Stimulated activated CD8-positive, alpha-beta memory T cell treated with anti-CD3 and anti-CD28 coated beads, Interleukin-4, amount 100 ng/mL, for 24 hours (primary cell): Measurements from ENCODE around the gene DNAI1.
"Not testable (repeated sequence)": the region's sequence is repeated elsewhere in the genome, so short reads cannot be mapped to it uniquely, and the experiment has no call there.

ENCODE experiments used
- DNase-seq: peaks from one replicate; pipeline ENCODE4 v3.0.0-alpha.2; 2020; ENCODE audit warnings: low read depth

DNAI1 gene

GRCh38 chr9:34451135-34451534 is 7.5 kb upstream of the DNAI1 start:
- DNase-seq = no peak

DNA sequence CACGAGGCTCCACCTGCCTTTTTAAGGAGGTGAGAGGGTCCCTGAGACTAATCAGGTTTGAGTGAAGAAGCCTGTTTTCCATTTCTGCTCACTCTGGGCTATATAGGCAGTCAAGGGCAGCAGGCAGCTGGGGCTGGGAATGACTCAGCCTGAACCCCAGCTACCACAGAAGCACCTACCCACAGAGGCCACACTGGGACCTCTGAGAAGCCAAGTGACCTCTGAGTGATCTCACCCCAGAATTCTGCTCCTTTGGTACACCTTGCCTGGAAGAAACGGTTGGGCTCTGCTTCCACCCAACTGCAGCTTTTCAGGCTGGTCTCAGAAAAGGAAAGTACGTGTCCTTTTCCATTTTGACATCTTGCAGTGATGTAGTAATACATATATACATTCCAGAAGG is 7.1 kb upstream of the DNAI1 start:
- no peak for DNase-seq

DNA sequence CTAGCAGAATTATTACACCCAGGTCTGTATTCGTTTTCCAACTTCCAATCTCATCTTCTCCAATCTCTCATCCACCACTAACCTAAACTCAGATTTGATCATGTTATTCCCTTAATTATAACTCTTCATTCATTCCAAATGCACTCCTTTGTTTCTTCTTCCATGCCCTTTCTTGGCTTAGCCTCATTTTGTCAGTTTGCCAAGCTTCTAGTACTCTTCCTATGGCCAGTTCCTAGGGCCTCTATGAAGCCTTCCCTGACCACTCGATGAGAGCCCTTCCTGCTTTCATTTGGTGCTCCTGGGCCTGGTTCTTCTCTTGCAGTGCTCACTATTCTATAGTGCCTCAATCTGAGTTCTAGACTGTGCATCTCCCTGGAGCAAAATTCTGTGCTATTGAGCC is 6.0 kb upstream of the DNAI1 start:
- no peak for DNase-seq

GRCh38 chr9:34454571-34455065 is 4.0 kb upstream of the DNAI1 start:
- DNase-seq = no peak

DNA sequence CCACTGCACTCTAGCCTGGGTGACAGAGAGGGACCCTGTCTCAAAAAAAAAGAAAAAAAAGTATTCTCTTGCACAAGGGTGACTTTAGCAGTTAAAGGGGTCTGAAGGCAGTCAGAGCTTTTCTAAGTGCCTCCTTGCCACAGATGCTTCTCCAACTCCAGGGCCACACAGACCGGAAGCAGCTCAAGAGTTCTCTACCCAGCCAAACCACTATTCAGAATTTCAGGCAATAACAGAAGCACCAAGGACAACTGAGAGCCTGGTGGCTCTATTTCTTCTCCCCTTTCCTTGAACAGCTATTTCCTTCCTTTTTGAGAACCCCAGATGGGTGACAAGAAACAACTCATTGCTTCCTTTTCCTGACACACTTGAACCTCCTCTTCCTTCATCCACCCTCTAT is 2.5 kb upstream of the DNAI1 start:
- no peak for DNase-seq

- DNase-seq = no peak
Observed at GRCh38 chr9:34456746-34457145, 1.9 kb upstream of the DNAI1 start.

DNA sequence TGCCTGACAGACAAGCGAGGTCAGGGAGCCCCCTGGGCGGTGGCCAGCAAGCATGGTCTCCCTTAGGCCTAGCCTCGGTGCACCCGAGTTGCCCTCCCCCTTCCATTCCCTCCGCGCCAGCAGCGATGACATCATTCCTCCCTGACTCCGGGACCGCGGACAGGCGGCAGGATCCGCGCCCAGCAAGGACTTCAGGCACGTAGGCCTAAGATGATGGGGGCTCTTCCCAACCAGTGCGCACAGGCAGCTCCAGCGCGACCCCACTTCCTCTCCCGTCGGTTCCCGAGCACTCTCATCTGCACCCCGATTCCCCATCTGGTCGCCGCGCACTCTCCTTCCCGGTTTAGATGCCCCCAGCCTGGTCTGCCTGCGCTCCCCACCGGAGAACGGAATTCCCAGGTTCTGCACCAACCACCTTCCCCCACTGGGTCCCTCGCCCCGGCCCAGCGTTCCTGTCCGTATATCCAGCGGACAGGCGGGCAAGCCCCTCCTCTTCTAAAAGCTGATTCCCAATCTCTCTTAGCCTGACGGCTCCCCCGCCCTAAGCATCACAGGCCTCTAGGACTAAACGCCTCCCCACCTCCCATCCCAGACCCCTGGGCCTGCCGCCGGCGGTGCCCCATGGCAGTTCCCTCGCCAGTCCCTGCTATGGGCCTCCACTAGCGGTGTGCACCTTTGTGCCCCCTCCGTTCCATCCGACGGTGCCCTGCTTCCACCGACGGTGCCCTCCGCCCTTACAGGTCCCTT is 1.2 kb upstream of the DNAI1 start:
- DNase-seq = no peak

- no peak for DNase-seq
Observed at GRCh38 chr9:34458959-34459340, 345 bp downstream of the DNAI1 start.

- DNase-seq = no peak
Observed at GRCh38 chr9:34459356-34459755, 751 bp downstream of the DNAI1 start.

DNA sequence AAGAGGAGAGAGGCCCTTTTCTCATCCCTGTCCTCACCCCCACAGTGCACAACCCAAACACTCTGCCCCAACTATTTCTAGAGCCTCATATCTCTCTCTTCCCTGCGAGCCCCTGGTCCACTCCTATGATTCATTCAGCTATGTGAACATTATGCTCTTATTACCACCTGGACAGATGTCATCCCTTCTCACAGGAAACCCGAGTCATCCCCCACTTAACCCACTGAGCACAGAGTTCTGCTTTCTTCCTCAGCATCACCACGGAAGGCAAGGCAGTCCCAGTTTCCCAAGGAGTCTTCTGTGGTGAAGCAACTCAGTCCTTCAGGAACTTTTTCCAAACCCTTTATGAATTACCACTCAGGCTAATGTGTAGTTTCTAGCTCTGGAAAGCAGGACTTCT is 1.3 kb downstream of the DNAI1 start:
- no peak for DNase-seq

DNA sequence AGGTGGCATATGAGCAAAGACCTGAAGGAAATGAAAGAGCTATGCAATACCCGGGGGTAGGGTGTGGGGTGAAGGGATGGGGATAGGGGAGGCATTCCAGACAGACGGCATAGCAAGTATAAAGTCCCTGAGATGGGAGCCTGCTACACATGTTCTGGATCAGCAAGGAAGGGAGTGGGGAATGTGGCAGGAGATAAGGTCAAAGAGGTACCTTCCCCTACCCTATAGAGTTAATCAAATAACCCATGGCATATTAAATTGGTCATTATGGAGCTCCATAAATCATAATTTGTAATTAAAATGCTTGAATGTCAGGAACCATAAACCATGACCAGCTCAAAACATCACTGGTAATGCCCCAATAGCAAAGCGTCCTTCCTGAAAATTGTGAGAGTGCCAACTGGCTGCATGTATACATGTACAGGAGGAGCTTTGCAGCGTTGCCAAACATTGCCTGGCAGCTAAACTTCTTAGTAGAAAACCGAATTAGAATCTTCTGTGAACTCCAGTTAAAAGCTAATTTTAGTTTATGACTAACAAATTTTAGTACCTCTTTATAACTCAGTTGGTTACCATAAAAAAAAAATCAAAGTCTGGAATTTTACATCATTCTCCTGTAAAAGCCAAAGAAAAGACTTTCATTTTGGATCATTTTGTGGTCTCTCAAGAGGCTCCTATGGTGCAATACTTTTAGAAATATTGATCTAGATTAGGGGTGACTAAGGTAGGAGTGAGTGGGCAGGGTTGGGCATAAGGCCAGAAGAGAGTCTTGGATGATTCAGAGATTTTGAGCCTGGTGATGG is 4.7 kb downstream of the DNAI1 start:
- DNase-seq = peak; percentile 20

DNA sequence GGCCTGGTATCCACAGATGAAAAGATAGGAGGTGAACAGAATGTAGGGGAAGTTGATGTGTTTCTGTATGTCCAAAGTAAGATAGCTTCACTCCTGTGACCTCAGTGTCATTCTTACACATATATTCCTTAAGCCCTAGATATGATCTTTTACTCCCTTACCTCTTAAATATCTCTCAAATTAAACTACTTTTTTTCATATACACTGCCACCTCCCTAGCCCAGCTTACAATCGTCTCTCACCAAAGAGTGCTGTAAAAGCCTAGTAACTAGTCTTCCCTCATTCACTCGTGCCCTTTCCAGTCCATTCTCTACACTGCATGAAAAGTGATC is 5.3 kb downstream of the DNAI1 start:
- no peak for DNase-seq

DNA sequence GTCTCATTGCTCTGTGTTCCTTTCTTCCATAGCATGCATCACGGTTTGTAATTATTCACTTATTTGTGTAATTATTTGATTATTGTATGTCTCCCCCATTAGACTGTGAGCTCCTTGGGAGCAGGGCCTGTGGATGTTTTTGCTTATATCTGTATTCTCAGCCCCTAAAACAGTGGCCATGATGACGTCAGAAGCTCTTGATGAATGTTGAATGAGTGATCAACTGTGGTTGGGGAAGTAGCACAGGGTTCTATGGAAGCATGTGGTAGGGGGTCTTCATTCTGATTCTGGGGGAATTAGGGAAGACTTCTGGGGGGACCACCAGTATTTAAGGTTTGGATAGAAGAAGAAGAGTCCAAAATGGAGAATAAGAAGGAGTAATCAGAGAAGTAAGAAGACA is 6.0 kb downstream of the DNAI1 start:
- no peak for DNase-seq

- no peak for DNase-seq
Observed at GRCh38 chr9:34465468-34465867, 6.9 kb downstream of the DNAI1 start.

DNA sequence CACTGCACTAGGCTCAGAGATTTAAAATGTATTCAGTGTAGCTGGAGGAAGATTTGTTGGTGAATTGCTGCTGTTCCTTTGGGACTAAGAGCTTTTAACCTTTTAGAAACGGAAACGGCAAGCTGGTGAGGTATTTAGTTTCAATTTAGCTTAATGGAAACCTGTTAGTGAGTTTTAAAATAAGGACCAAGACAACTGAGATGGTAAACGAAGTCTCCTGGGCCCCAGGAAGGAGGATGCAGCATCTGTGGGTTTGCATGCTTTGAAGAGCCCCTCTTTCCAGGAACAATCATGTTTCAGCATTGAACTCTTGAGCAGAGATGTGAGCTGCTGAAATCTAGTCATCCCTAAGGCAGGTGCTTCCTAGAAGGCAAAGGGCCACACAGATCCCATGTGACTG is 16.5 kb downstream of the DNAI1 start:
- no peak for DNase-seq

GRCh38 chr9:34477541-34477940 is 18.9 kb downstream of the DNAI1 start:
- no peak for DNase-seq

- DNase-seq = no peak
Observed at GRCh38 chr9:34479431-34479866, 20.8 kb downstream of the DNAI1 start.

DNA sequence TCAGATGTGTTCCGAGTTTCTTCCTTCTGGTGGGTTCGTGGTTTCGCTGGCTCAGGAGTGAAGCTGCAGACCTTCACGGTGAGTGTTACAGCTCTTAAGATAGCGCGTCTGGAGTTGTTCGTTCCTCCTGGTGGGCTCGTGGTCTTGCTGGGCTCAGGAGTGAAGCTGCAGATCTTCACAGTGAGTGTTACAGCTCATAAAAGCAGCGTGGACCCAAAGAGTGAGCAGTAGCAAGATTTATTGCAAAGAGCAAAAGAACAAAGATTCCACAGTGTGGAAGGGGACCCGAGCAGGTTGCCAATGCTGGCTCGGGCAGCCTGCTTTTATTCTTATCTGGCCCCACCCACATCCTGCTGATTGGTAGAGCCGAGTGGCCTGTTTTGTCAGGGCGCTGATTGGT is 23.0 kb downstream of the DNAI1 start:
- not testable (repeated sequence) for DNase-seq

GRCh38 chr9:34482746-34483145 is 24.1 kb downstream of the DNAI1 start:
- DNase-seq = not testable (repeated sequence)

DNA sequence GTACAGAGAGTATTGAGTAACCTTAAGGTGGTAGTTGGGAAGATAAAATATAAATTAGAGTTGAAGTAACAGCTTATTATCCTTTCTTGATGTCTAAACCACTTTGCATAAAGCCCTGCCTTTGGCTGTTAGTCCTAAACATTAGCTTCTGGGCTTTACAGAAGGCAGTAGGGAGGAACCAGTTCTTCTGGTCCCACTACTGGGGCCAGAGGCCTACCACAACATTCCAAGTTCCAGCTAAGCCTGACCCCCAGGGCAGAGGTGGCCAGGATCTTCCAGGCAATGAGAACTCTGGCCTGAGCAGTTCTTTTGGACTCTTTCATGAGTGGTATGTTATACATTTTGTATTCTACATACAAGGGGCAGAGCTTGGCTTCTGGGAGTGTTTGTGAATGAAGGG is 26.1 kb downstream of the DNAI1 start:
- no peak for DNase-seq

- no peak for DNase-seq
Observed at GRCh38 chr9:34485822-34486221, 27.2 kb downstream of the DNAI1 start.

DNA sequence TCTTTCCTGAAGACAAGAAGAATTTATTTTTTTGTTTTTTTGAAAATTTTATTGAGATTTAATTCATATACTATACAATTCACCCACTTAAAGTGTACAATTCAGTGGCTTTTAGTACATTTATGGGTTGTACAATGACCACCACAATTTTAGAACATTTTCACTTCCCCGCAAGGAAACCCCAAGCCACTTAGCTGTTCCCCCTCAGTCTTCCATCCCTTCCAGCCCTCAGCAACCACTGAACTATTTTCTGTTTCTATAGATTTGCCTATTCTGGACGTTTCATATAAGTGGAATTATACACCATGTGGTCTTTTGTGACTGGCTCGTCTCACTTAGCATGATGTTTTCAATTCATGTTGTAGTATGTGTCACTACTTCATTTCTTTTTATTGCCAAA is 28.0 kb downstream of the DNAI1 start:
- no peak for DNase-seq

- no peak for DNase-seq
Observed at GRCh38 chr9:34490360-34490759, 31.8 kb downstream of the DNAI1 start.

DNA sequence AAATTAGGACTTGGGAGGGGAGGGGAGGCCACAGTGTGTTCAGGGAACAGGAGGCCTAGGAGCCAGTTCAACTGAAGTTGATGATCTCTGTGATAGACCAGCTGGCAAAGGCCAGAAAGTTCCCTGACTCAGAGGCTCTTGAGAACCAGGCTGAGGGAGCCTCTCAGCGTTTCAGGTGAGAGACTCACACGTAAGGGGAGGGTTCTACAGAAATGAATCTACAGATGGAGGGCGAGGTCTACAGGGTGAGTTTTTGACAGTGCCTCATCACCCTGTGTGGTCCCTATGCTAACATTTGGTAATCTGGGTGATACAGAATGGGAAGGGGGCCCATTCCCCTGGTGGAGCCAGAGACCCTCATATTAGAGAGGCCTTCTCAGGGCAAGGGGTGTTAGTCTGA is 32.2 kb downstream of the DNAI1 start:
- no peak for DNase-seq
